A204.1 (cell line): Measurements from ENCODE around the gene SPEG.
A peak's percentile ranks its signal among the peaks of the same experiment; 100 is the strongest.

Experiments
- FAIRE-seq: peaks from 2 replicates; lab custom pipeline; 2012; peaks lifted over from hg19 to GRCh38; lab: Jason Lieb, UNC

SPEG gene

GRCh38 chr2:219536967-219537366 lies 102.3 kb downstream of the SPEG start:
- no peak for FAIRE-seq

GRCh38 chr2:219537657-219538488 lies 103.2 kb downstream of the SPEG start:
- no peak for FAIRE-seq

- no peak for FAIRE-seq
These were observed 103.9 kb downstream of the SPEG start for GRCh38 chr2:219538504-219538951.

GRCh38 chr2:219538956-219539788 lies 104.5 kb downstream of the SPEG start:
- no peak for FAIRE-seq

GRCh38 chr2:219539926-219540678 lies 105.5 kb downstream of the SPEG start:
- FAIRE-seq = no peak

- FAIRE-seq = no peak
These were observed 106.3 kb downstream of the SPEG start for GRCh38 chr2:219540784-219541504.

GRCh38 chr2:219541611-219542180 lies 107.1 kb downstream of the SPEG start:
- no peak for FAIRE-seq

GRCh38 chr2:219542931-219543595 lies 108.4 kb downstream of the SPEG start:
- no peak for FAIRE-seq

GRCh38 chr2:219543596-219544358 lies 109.1 kb downstream of the SPEG start, which contains the start of the genes CHPF and TMEM198:
TSS of gene CHPF (minus strand) at chr2:219543809. CDS start at chr2:219543538, 271 bp downstream.
TSS of gene TMEM198 (plus strand) at chr2:219544028. CDS start at chr2:219544728, 700 bp downstream.
- peak; percentile 96 for FAIRE-seq

- no peak for FAIRE-seq
These were observed 109.9 kb downstream of the SPEG start for GRCh38 chr2:219544567-219544966.

GRCh38 chr2:219545295-219545942 lies 110.8 kb downstream of the SPEG start:
- no peak for FAIRE-seq

GRCh38 chr2:219545943-219546352 lies 111.3 kb downstream of the SPEG start:
- FAIRE-seq = no peak

- FAIRE-seq = no peak
These were observed 113.0 kb downstream of the SPEG start for GRCh38 chr2:219547621-219548020.
